Right ventricle myocardium superior (tissue), 1 donor: Measurements from ENCODE around the gene QDPR. TPM values are rescaled to one million over a fixed set of nuclear protein-coding genes. Genes with fewer than 3 reads are reported as not detected.
"Not testable (repeated sequence)": the region's sequence is repeated elsewhere in the genome, so short reads cannot be mapped to it uniquely, and the experiment has no call there.

Experiments
- ATAC-seq: fragments of 200-7000 bp; cut with Tn5 transposase; one replicate; pipeline ENCODE4 v1.9.1; 2020; ENCODE audit warnings: mild to moderate bottlenecking; ENCODE audit not compliant: poor library complexity
- DNase-seq: peaks from one replicate; pipeline ENCODE4 v3.0.0-alpha.2; 2020
- intact Hi-C: fragments of 100-400 bp; cut with DNase I; formaldehyde crosslinking; loops from one replicate; pipeline ENCODE4 v1.11.2; 2022
- total RNA-seq: library from RNA; stranded (reverse); fragmentation: NEBNext Ultra II Directional; extraction: Animal tissue kit (Norgen Biotek cat#: 25700); gene quantifications from one replicate; pipeline ENCODE4 v1.2.1, GENCODE V29; 2021
- donor health status: DM: no; HTN: yes; CAD: no; lungs with severe emphysema.

The QDPR gene
- total RNA-seq, 1 donor from 2014 or later = 51.0 TPM

DNA sequence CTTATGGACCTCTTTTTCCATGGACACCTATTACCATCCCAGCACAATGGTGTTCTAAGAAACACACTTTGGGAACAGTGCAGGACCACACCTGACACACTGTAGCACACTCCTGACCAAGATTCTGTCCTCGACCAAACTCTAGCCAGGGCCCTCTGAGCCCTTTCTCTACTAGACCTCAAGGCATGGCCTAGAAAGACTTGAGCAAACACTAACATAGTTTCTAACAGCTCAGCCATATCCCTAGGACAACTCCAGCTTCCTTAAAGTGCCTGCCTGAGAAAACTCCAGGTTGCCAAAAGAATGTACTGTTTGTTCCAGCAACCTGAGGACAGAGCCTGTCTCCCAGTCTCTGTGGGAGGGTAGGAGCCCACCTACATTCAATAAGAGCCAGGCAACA is 48.3 kb downstream of the QDPR start:
- ATAC-seq = no peak
- no peak for DNase-seq
- intact Hi-C loops = no loop called here

DNA sequence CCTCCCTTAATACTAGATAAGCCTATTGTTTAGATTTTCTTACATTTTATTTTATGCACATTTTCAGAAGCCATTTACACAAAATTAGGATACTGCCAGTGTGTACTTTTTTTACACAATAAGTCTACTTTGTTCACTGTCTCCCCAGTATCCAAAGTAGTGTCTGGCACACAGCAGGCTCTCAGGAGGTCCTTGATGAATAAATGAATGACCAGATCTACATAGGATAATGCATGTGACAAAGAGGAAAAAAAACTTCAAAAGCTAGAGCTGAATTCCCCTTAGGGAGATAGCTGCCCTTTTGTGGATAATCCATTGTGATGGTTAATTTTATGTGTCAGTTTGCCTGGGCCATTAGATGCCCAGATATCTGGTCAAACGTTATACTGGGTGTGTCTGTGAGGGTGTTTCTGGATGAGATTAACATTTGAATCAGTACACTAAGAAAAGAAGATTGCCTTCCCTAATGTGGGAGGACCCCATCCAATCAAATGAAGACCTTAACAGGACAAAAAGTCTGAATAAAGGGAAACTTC is 61.6 kb downstream of the QDPR start:
- no peak for DNase-seq
- intact Hi-C loops = no loop called here

DNA sequence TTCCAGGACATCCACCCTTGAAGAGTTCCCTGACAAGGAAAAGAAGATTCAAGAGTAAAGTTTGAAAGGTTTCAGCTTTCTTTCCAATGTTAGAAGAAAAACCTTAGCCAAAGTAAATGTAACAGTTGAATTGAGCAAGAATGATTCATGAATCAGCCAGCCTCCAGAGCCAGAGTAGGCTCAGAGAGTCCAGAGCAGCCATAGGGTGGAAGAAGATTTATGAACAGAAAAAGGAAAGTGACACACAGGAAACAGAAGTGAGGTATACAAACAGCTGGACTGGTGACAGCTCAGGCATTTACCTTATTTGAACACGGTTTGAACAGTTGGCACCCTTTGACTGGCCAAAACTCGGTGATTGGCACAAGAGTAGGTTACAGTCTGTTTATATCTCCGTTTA is 63.2 kb downstream of the QDPR start:
- no peak for DNase-seq
- intact Hi-C loops = loop anchor here (10.0 kb wide), 3 partner anchors 104 to 1164 kb away; no protein-coding TSS in a partner anchor
- peak; percentile 73 for ATAC-seq

More for the DNA sequence above, 61.6 kb downstream of the QDPR start:
- ATAC-seq = no peak

DNA sequence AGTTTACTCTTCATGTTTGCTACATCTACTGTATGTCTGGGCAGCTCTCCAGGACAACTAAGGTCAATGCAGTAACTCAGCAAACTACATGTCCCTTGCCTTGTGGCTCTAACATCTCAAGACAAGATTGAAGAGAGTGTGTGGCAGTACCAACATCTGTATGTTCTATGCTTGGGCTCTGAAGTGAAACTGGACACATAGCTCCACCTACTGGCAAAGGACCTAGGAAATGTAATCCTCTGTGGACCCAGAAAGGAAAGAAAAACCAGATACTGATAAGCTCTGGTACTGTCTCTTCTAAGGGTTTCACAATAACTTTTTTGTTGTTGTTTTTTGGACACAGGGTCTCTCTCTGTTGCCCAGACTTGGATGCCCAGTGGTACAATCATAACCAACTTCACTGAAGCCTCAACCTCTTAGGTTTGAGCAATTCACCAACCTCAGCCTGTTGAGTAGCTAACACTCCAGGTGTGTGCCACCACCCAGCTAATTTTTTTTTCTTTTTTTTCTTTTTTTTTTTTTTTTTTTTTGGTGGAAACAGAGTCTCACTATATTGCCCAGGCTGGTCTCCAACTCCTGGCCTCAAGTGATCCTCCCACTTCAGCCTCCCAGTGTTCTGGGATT is 64.1 kb downstream of the QDPR start:
- intact Hi-C loops = loop anchor here (10.0 kb wide), 3 partner anchors 103 to 1163 kb away; no protein-coding TSS in a partner anchor
- DNase-seq (no peak), ATAC-seq (peak; percentile 96)

DNA sequence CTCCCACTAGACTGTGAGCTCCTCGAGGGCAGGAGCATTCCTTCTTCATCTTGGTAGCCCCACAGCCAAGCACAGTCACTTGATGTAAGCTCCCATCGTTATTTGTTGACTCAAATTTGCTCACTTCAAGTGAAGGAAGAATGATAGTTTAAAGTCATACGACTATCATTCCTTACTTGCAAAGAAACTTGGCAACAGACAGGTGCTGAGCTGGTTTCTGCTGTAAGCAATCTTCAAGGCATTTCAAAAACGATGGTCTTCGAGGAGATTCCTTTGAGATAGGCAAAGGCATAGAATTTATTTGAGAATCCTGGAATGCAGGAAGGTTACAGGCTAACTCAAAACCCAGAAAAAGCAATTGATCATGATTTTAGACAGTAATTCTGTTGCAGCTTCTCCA is 64.8 kb downstream of the QDPR start:
- DNase-seq (no peak), ATAC-seq (no peak)
- intact Hi-C loops = loop anchor here (10.0 kb wide), 3 partner anchors 102 to 1162 kb away; no protein-coding TSS in a partner anchor

DNA sequence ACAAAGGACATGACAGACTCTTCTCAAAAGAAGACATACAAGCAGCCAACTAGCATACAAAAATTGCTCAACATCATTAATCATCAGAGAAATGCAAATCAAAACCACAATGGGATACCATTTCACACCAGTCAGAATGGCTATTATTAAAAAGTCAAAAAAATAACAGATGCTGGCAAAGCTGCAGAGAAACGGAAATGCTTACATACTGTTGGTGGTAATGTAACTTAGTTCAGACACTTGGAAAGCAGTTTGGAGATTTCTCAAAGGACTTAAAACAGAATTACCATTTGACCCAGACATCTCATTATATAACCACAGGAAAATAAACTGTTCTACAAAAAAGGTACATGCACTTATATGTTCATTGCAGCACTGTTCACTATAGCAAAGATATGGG is 69.4 kb downstream of the QDPR start:
- not testable (repeated sequence) for ATAC-seq, DNase-seq
- intact Hi-C loops = loop anchor here (10.0 kb wide), 3 partner anchors 98 to 1158 kb away; no protein-coding TSS in a partner anchor

DNA sequence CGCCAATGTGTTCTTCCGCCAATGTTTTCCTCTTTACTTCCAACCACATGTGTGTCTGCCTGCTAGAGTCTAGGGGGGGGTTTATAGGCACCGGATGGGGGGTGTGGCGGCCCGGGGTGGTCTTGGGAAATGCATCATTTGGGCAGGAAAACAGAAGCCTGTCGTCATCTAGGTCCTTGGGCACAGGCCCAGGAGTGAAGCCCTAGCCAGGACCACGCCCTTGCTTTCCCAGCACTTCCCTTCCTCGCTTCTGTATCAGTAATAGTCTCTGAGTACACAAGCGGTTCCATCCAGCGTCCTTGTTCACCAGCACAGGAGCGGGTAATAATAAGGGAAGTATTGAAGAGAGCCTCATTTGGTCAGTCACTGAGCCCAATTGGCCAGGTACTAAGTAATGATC is 74.5 kb downstream of the QDPR start:
- ATAC-seq (no peak), DNase-seq (peak; percentile 43)
- intact Hi-C loops = no loop called here

DNA sequence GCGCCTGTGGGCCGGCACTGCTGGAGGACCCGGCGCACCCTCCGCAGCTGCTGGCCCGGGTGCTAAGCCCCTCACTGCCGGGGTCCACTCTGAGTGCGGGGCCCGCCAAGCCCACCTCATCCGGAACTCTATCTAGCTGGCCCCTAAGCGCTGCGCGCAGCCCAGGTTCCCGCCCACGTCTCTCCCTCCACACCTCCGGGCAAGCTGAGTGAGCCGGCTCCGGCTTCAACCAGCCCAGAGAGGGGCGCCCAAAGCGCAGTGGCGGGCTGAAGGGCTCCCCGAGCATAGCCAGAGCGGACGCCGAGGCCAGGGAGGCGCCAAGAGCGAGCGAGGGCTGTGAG is 75.2 kb downstream of the QDPR start:
- ATAC-seq (no peak), DNase-seq (no peak)
- intact Hi-C loops = no loop called here

Other genes with a start within 250 kb of the QDPR start
- gene CLRN2, start 3.1 kb upstream of the QDPR start, total RNA-seq = not detected
- 52.6 TPM for gene LAP3, start 65.1 kb upstream of the QDPR start, total RNA-seq
- 18.1 TPM for gene MED28, start 102.6 kb upstream of the QDPR start, total RNA-seq